Activated CD8-positive, alpha-beta memory T cell treated with anti-CD3 and anti-CD28 coated beads, Interleukin-2, amount 50 U/mL, for 1 hour (primary cell): ENCODE results near the gene ATG5.
A peak's percentile ranks its signal among the peaks of the same experiment; 100 is the strongest.

Experiments
- DNase-seq: peaks from one replicate; pipeline ENCODE4 v3.0.0-alpha.2; 2020; ENCODE audit errors: extremely low read depth

The ATG5 gene

DNA sequence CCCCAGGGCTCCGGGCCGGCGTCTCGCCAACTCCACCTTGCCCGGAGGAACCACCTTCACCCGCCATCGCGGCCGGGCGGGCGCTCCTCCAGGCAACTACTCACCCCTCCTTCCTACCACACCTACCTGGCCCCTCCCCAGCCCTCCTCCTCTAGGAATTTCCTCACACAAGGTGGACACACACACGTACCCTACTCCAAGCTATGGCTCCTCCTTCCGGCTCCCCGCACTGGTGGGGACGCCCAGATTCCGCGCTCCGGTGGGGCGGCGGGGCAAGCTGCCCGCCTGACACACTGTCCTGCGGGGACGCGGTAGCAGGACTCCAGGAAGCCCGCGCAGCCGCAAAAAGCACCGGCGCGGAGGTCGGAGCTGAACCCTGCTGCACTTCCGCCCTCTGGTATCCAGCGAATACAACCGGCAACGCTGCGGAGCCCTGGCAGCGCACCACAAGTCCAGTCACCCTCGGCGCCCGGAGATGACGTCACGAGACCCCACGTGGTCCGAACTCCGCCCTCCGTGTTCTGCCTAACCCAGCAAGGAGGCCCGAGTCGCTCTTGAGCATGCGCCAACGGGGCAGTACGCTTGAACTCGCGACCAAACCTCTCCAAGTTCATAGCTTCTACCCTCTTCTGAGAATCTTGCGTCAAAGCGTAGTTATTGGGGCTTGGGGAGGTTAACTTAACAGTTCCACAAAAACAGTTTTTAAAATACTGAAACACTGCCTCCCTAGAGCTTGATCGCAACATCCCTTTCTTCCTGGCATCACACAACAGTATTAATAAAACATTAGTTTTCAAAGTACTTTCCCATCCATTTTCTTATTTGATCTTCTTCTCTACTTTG is at the start of gene ATG5:
Gene ATG5, minus strand, starts transcription at position 425 of the 843 bp plus-strand sequence. CDS start 9,552 bp downstream, outside the sequence.
- DNase-seq, result peak; percentile 97

DNA sequence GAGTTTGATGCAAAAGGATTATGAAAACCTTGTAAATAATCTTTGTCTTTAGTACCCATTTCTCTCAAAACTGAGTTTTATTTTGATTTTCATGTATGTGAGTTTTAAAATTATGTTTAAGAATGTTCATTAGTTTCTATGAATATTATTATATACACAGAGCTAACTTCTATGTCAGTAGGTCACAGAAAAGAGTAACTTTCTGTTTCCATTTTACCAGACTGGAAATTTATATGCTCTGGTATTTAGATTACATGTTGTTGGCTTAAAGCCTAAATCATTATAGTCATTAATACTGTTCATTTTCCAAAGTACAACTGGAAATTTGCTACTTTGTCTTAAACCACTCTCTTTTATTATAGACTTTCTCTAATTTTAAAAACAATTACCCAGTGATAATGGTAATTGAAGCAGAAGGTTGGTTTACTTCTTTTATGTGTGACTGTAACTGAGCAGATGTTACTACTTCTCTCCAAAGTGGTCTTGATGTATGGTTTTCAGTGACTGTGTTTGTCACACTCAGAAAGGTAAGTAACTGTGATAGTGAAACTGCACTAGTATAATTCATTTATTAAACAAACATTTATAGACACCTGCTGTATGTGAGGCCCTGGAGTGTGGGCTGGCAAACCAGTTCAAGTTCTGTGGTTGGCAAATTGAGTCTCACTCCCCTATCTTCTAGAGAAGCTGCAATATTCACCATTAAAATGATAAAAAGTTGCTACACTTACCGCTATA is 48.1 kb upstream of the ATG5 start:
- no peak for DNase-seq

DNA sequence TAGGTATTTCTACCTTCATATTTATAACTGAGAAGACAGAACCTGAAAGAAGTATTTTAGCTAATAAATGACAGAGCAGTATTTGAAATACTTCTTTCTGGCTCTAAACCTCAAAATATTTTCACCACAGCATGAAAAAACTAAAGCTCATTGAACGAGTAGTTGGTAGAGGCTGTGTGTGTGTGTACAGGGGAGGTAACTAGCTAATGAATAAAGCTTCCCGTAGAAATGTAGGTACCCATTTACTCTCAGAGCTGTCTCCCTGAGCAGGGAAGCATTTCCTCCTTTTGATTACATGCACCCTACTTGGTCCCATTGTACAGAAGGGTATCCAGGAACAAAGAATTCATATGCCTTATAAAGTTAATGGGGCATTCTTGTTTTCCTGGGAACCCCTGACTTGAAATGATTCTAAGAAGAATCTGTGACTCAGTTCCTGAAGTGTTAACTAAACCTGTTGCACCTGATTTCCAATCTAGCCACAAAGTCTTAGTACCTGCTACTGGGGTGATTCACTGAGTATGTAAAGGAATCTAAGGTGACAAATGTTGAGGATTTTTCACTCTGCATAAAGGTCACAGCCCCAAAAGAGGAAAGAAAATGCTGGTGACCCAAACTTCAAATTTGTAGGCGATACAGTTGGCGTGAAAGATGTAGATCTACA is 47.4 kb upstream of the ATG5 start:
- DNase-seq, result no peak

DNA sequence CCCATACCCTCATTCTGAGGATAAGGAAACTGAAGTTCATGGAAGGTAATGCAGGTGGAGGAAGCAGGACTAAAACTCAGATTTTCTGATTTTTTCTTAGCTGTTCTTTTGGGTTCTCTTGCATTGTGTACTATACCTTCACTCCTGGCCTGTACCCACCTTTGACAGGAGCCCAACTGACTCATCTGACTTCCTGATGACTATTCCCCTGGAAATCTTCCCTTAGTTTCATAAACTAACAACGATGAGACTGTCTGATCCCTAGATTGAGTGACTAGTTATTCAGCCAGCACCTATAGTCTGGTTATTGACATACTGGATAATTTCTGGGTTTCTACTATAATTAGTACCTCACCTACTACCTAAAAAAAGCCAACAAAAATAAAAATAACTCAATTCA is 45.1 kb upstream of the ATG5 start:
- DNase-seq, result no peak

DNA sequence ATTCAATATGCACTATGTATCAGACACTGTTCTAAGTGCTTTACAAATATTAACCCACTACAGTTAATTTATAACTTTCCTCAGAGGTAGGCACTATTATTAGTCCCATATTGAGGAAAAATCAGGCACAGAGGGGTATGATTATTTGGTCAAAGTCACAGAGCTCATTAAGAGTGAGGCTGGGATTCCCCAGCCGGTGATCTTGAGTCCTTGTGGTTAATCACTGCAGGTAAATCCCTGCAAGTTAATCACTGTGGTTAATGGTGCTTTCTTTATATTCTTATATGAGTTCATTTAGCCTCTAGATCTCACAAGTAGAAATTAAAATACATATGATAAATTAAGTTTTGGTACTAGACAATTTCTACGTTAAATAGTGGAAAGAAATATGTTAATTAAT is 44.2 kb upstream of the ATG5 start:
- DNase-seq, result no peak

DNA sequence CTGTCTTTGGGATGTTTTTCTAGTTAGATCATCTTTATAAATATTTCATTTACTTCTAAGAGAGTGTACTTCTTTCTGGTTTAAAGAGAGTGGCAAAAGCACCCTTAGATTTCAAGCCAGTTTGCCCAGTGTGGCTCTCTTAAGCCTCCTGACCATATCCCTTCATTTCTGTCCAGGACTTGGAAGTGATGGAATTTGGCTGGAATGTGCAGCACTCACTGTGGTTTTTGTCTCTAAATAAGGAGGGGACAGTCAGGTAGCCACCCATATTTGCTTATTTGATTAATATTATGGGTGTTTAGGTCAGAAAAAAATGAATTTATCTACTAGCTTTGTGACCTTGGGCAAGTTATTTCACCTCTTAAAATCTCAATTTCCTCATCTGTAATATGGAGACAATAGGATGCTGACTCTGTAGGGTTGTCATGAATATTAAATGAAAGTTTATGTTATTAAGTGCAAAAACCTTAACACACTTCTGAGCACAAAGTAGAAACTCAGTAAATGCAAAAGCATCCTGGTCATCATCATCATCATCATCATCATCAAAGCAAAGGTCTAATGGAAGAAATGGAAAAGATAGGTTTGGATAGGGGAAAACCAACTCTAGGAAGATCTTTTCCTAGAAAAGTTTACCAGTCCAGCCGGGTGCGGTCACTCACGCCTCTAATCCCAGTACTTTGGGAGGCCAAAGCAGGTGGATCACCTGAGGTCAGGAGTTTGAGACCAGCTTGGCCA is 38.0 kb upstream of the ATG5 start:
- no peak for DNase-seq

DNA sequence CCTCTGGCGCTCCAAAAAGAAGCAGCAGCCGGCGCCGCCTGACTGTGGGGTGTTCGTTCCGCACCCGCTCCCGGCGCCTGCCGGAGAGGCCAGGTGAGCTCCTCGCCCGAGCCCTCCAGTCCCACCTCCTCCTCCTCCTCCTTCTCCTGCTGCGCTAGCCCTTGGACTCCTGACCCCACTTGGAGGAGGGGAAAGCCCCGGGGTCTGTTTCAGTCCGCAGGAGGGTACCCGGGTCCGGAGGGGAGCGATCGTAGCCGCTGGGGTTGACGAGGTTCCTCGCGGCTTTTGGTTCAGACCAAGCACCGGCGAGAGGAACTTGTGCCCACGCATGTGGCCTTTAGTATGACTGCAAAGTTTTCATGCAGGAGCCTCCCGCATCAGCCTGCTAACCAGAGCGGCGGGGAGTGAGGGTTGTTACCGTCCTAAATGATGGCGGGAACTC is 35.5 kb upstream of the ATG5 start:
- no peak for DNase-seq

DNA sequence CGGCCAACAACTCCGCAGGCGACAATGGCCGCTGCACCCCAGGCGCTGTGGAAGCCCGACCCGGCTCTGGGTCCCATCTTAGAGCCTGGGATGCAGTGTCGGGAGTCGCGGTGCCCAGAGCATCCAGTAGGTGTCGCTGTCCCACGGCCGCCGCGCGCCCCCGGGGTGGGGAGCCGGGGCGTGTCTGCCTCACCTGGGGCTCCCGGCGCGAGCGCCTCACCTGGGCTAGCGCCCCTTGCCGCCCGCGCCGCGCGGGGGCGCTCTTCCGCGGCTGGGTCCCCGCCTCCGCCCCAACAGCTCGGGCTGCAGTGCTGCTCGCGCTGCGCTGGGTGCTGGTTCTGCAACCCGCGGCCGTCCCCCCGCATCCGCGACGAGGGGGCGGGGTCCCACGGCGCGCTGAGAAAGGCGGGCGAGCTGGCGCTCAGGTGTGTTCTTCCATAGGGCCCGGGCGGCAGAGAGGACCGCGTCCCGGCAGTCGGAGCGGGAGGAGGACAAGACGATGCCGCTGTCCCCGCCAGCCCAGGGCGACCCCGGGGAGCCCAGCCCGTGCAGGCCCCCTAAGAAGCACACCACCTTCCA is 34.9 kb upstream of the ATG5 start, which contains the start of gene CRYBG1:
Gene CRYBG1, plus strand, starts transcription at position 308 of the 579 bp plus-strand sequence. Its CDS starts 192 bp downstream, at position 500.
- no peak for DNase-seq

DNA sequence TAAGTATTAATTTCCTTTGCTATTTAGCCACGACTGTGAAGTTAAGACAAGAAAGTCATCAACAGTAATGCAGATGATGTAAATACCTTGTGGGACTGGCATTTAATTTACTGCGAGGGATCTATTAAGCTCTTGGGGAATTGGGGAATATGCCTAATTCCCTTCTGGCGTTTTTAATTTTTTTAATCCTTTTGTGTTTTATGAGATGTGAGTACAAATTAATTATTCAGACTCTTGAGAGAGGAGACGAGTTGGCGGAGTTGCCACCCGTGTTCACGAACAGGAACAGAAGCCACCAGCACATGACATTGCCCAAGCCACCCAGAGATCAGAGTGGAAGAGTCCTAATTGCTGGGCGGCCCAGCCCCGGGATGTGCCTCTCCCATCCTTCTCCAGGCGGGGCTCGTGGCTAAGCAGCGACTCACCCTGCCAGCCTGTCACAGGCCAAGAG is 34.4 kb upstream of the ATG5 start:
- DNase-seq, result no peak

DNA sequence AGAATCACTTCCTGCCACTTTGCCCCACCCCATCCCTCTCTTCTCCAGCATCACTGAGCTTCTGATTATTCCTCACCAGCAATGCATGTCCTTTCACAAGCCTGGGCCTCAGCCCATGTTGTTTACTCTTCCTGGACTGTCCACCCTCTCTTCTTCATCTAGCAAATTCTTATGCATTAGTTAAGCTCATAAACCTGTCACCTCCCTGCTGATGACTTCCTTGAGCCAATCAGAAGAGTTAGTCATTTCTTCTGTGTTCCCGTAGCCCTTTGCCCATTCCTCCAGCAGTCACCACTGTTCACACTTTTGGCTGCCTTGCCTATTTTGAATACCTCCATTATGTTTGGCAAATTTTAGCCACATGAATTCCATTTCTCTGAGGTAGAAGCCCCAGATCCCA is 30.8 kb upstream of the ATG5 start:
- no peak for DNase-seq

DNA sequence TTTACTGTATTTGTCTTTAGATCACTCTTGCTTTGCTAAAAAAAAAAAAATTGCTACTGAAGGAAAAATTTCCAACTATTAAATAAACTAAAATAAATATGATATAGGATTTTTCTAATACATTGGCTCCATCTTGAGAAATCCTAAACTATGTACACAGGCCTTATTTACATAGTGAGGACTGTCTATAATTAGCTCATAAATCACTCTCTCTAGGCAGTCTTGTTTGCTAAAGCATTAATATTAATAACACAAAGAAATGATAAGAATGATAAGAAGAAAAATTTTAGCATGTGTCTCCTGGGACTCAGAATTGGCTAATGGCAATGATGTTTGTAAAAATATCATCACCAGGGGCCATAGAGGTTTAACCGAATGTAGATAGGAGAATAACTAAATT is 21.7 kb upstream of the ATG5 start:
- no peak for DNase-seq

DNA sequence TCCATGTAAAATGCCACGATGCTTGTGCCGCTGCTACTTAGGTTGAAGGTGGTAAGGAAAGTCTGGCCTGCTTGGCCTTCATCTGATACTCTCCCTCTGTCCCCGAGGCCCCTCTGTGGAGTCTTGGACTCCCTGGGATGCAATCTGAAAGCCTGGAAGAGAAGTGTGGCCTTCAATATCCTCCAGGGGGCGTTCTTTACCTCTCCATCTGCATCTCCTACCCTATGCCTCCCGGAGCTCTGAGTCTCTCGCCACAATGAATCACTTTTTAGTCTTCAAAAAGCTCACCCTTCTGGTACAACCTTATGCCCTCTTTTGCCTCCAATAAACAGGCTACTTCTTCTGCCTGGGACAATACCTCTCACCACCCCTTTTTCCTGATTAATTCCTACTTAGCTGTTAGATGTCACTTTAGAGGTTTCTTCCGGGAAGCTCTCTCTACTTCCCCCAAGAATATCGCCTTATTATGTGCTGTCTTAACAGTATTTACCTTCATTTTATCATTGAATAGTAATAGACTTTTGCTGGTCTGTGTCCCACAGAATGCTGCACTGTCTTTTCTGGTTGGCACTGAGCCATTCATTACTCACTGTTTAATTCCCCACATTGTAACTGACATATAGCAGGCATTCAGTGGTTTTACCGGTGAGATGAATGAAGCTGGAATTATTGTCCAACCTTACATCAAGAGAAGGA is 13.9 kb upstream of the ATG5 start:
- no peak for DNase-seq

DNA sequence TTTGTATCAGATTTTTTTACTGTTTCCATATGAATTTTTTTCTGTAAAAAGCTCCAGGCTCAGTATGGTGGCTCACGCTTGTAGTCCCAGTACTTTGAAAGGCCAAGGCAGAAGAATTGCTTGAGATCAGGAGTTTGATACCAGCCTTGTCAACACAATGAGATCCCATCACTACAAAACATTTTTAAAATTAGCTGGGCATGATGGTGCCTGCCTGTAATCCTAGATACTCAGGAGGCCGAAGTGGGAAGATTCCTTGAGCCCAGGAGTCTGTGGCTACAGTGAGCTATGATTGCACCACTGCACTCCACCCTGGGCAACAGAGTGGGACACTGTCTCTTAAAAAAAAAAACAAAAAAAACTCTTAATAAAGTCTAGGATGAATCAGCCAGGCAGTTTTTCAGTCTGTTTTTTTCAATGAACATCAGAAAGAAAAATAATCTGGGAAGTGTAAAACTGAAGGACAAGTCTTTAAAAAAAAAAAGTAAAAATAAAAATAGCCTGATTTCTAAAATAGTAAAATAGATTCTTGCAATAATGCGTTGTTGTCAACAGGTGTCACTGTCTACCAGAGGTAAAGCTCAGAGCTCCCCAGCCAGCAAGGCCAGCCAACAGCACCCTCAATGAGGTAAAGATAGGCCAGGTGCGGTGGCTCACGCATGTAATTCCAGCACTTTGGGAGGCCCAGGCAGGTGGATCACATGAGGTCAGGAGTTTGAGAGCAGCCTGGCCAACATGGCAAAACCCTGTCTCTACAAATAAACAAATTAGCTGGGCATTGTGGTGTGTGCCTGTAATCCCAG is 9.3 kb upstream of the ATG5 start:
- DNase-seq, result no peak

DNA sequence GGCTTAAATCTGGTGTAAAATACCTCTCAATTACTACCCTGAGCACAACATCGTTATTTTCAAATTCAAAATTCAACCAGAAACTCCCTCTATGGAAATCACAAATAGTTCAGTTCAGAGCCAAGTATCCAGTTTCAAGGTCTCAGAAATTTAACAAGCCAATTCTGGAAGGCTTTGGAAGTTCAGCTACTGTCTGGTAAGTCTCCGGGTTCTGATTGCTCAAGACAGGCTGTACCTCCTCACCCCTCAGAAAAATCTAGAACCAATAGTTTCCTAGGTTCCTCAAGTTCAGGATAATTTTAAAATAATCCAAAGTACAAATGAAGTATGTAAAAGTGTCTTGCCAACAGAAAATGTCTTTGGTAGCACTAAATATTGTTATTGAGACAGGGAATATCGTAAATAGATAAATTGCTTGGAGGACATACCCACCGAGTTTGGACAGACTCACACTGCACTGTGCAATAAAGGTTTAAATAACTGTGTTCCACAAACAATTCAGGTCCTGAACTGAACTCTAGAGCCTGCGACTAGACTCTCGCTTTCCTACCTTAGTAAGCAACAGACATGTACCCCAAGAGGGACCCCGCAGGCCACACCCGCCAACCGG is 729 bp downstream of the ATG5 start:
- DNase-seq, result no peak

DNA sequence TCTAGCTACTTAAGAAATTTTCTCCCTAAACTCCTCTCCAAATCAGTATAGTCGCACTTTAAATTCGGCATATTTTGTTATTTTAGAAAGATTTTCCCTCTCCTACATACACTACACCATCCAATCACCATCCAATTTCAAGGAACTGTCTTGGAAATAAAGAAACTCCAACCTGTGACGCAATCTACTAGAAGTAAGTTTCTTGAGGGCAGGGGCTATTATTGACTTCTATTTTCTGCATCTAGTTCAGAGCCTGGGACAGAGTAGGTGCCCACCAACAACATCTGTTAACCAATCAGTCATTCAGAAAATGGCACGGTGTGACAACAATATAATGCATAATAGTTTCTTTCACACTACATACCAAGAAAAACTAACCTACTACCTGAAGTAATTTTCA is 3.6 kb downstream of the ATG5 start:
- DNase-seq, result no peak

DNA sequence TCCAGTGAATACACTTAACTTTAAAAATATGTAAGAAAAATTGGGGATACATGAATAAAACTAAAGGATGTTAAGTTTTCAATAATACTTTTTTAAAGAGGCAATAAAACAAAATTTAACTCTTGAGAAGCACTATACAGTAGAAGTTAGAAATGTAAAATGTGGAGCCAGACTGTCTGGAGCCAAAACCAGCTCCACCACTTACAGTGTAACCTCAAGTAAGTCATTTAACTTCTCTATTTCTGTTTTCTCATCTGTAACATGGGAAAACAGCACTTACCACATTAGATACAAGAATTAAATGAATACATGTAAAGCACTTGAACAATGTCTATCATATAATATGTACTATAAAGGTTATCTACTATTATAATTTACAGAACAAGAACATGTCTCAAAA is 6.7 kb downstream of the ATG5 start:
- no peak for DNase-seq

DNA sequence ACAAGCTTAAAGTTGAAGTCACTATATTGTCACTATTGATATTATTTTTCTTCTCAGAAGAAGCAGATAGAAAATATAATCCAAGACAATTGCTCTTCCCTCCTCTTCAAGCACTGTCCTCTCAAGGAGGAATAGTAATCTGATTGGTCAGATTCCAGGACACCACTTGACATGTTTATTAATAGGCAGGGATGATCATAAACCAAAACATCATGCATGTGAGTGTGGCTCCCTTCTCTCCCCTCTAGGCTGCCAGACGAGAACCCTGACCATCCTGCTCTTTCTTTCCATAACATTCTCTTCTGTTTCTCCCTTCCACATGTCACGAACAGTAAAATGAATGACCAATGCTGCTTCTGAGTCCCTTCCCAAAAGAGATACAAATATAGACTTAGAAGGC is 7.5 kb downstream of the ATG5 start:
- DNase-seq, result no peak

DNA sequence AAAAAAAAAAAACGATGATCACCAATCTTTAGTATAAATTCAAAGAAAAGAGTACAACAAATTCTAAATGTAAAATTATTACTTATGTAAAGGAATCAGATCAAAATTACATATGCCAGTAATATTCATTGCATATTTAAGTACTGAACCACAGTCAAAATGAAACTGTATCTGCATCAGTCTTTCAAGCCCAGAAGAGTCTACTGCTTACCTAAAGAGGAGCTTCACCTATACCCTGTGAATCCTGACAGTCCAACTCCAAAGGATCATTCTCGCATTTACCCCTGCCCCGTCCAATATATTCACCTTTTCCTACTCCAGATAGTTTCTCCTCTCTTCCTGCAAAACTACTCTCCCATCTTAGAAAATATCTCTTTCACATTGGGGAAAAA is 9.2 kb downstream of the ATG5 start:
- DNase-seq, result no peak

DNA sequence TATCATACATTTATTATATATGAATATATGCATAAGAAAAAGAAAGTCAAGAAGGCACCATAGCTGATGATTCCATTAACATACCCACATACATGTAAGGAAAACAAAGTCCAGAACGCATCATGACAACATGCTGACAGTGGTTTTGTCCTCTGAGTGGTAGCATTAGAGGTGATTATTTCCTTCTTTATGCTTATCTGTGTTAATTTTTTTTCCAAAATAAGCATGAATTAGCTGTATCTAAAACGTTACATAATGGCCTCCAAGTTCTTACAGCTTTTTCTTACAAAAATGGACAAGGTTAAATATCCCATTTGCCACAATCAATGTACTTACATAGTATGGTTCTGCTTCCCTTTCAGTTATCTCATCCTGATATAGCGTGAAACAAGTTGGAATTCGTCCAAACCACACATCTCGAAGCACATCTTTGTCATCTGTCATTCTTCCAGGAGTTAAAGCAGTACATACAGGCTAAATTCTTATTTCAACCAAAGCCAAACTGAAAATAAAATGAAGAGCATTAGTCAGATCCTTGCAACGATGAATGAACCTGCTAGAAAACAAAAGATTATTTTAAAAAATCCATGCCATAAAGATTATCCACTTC is 9.7 kb downstream of the ATG5 start:
- DNase-seq, result no peak
